Esophagus squamous epithelium (tissue), 5 donors: Measurements from ENCODE around the gene DICER1. TPM values are rescaled to one million over a fixed set of nuclear protein-coding genes. Genes with fewer than 3 reads are reported as not detected.

ENCODE experiments used
- DNase-seq: peaks from one replicate; lab custom pipeline; 2025; lab: John Stamatoyannopoulos, UW
- H3K27ac ChIP-seq, 4 donors: fragments of 200-600 bp; sonication (generic); one replicate each; pipeline ENCODE4 v1.5.1; 2016 to 2019; ENCODE audit warnings: mild to moderate bottlenecking in 1 of 4
- H3K27me3 ChIP-seq, 4 donors: fragments of 200-600 bp; sonication (generic); 1 replicate in 3 of 4; 2 replicates in 1 of 4; pipeline versions ENCODE4 v1.5.1 to v1.6.0; 2017 to 2021; ENCODE audit warnings: antibody characterized with exemption in 1 of 4
- H3K36me3 ChIP-seq, 3 donors: fragments of 200-600 bp; sonication (generic); one replicate each; pipeline ENCODE4 v1.5.1; 2016 to 2019
- H3K4me1 ChIP-seq, 3 donors: fragments of 200-600 bp; sonication (generic); one replicate each; pipeline ENCODE4 v1.5.1; 2017 to 2019
- H3K4me3 ChIP-seq, 4 donors: fragments of 200-600 bp; sonication (generic); 1 replicate in 3 of 4; 2 replicates in 1 of 4; pipeline ENCODE4 v1.5.1; 2016 to 2019; ENCODE audit warnings: mild to moderate bottlenecking in 2 of 4, moderate library complexity in 1 of 4
- H3K9me3 ChIP-seq, 3 donors: fragments of 200-600 bp; sonication (generic); one replicate each; pipeline ENCODE4 v1.5.1; 2016 to 2019
- CTCF ChIP-seq, 6 experiments: fragments of 450-650 bp in 4 of 6; fragments of 200-600 bp in 2 of 6; sonication (generic) in 2 of 6; IDR thresholded peaks; one replicate each; pipeline ENCODE4 v1.5.1; 2016 to 2019; ENCODE audit warnings: antibody characterized with exemption in 6 of 6, mild to moderate bottlenecking in 4 of 6, moderate library complexity in 4 of 6
- POLR2A ChIP-seq, 4 donors: fragments of 450-650 bp; IDR thresholded peaks; one replicate each; pipeline ENCODE4 v1.6.1; 2017; ENCODE audit warnings: antibody characterized with exemption in 4 of 4, mild to moderate bottlenecking in 4 of 4, moderate library complexity in 3 of 4
- WGBS, 2 donors: methylation state at CpG; one replicate each; pipeline ENCODE4 v1.1.5; 2018; 5-methylcytosine and 5-hydroxymethylcytosine counted together
- intact Hi-C: fragments of 100-400 bp; cut with DNase I; formaldehyde crosslinking; loops from one replicate; pipeline ENCODE4 v1.15.0; 2022
- total RNA-seq, 4 donors: library from RNA; depleted of rRNA; stranded (reverse); fragments of >200 nt; gene quantifications; one replicate each; pipeline ENCODE4 v1.1.0, GENCODE V29; 2016
- donor health status: DM: yes; HTN: yes; CAD: no.

DICER1 gene
- total RNA-seq, 4 donors from 2014 or later, result 39.4 to 79.7 (median 55.7) TPM

- no peak for DNase-seq
- Histone ChIP-seq H3K27ac (no peak overlapping the region), H3K4me1 (no peaks in the 10 kb centered on the region), H3K9me3 (no peaks in the 10 kb centered on the region), H3K4me3 (no peak overlapping the region), H3K36me3 (no peaks in the 10 kb centered on the region), H3K27me3 (peaks cover 0 to 40% (median 0%) of the 10 kb centered on the region in 4 donors)
- TF ChIP-seq CTCF (IDR thresholded peaks at IDR 0.05), result no peak
- no peak for TF ChIP-seq POLR2A (IDR thresholded peaks at IDR 0.05)
- intact Hi-C loops, result no loop called here
- 77 to 83% methylated on average over 5 to 9 of the region's 10 CpGs for whole genome bisulfite sequencing, 2 donors
Observed at GRCh38 chr14:95069547-95069946, 87.8 kb downstream of the DICER1 start.

- Histone ChIP-seq H3K27me3 (peaks cover 0 to 40% (median 0%) of the 10 kb centered on the region in 4 donors), H3K4me1 (no peaks in the 10 kb centered on the region), H3K4me3 (no peak overlapping the region), H3K36me3 (no peaks in the 10 kb centered on the region), H3K9me3 (no peaks in the 10 kb centered on the region), H3K27ac (no peak overlapping the region)
- DNase-seq, result no peak
- intact Hi-C loops, result no loop called here
- WGBS, 2 donors, result 58 to 67% methylated on average over 7 of the region's 7 CpGs
- TF ChIP-seq POLR2A (IDR thresholded peaks at IDR 0.05) (no peak), CTCF (IDR thresholded peaks at IDR 0.05) (no peak)
Observed at GRCh38 chr14:95069018-95069417, 88.3 kb downstream of the DICER1 start.

GRCh38 chr14:95068521-95068920, 88.8 kb downstream of the DICER1 start:
- Histone ChIP-seq H3K9me3 (no peaks in the 10 kb centered on the region), H3K36me3 (no peaks in the 10 kb centered on the region), H3K27me3 (peaks cover 0 to 37% (median 0%) of the 10 kb centered on the region in 4 donors), H3K4me1 (no peaks in the 10 kb centered on the region), H3K4me3 (no peak overlapping the region), H3K27ac (no peak overlapping the region)
- 59 to 62% methylated on average over 5 to 7 of the region's 8 CpGs for WGBS, 2 donors
- DNase-seq, result no peak
- TF ChIP-seq CTCF (IDR thresholded peaks at IDR 0.05), result no peak
- TF ChIP-seq POLR2A (IDR thresholded peaks at IDR 0.05), result no peak
- intact Hi-C loops, result no loop called here

- Histone ChIP-seq H3K36me3 (no peaks in the 10 kb centered on the region), H3K27me3 (peaks cover 0 to 35% (median 0%) of the 10 kb centered on the region in 4 donors), H3K27ac (no peak overlapping the region), H3K4me1 (no peaks in the 10 kb centered on the region), H3K4me3 (no peak overlapping the region), H3K9me3 (no peaks in the 10 kb centered on the region)
- no peak for TF ChIP-seq CTCF (IDR thresholded peaks at IDR 0.05)
- no peak for TF ChIP-seq POLR2A (IDR thresholded peaks at IDR 0.05)
- DNase-seq, result no peak
- intact Hi-C loops, result no loop called here
- WGBS, 2 donors, result 38% methylated on average over 1 of the region's 10 CpGs; no CpG with 5 or more reads in 1 of the 2 donors
Observed at GRCh38 chr14:95068080-95068479, 89.2 kb downstream of the DICER1 start.

- Histone ChIP-seq H3K9me3 (no peaks in the 10 kb centered on the region), H3K27me3 (peaks cover 0 to 35% (median 0%) of the 10 kb centered on the region in 4 donors), H3K4me3 (no peak overlapping the region), H3K27ac (no peak overlapping the region), H3K36me3 (no peaks in the 10 kb centered on the region), H3K4me1 (no peaks in the 10 kb centered on the region)
- TF ChIP-seq POLR2A (IDR thresholded peaks at IDR 0.05) (no peak), CTCF (IDR thresholded peaks at IDR 0.05) (no peak)
- intact Hi-C loops, result no loop called here
- WGBS, 2 donors, result 64% methylated on average over 3 of the region's 4 CpGs; no CpG with 5 or more reads in 1 of the 2 donors
- DNase-seq, result no peak
Observed at GRCh38 chr14:95067526-95067925, 89.8 kb downstream of the DICER1 start.
